Hepatic stellate cell (primary cell): Measurements from ENCODE around the gene TTI1.
A peak's percentile ranks its signal among the peaks of the same experiment; 100 is the strongest.

ENCODE experiments used
- DNase-seq: peaks from one replicate; pipeline ENCODE4 v3.0.0; 2011; ENCODE audit warnings: low spot score

TTI1 gene

DNA sequence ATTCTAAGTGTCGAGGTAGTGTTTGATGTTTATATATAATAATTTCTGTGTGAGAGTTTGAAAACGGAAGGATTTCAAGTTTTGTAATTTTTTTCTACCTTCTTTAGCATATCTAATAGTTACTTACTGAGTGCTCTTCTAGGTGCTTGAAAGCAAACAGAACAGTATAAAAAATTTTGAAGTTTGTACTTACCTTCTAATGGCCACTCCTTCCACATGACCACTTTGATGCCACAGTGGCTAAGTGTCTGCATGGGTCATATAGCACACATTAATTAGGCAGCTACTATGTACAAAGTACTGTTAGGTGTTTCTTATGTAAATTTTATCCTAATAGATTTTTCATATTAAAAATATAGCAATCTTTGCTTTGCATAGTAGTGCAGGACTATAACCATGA, 21.4 kb upstream of the TTI1 start:
- no peak for DNase-seq

GRCh38 chr20:38052870-38053269, 19.6 kb upstream of the TTI1 start:
- DNase-seq, result no peak

DNA sequence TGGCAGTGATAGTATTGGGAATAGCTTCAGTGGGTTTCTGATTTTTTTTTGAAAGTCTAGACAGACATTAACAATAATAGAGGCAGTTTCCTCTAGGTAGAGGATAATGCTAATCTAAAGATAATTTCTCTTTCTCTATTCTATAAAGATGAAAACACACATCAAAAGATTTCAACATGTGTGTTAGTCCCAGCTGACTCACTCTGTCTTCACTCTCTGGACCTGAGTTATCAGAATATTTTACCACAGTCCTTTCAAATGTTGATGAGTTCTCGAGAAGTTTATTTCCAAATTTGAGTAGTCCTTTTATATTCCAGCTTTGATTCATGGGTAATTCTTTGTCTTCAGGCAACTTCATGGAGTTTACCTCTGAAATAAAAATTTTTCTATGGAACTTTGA, 17.4 kb upstream of the TTI1 start:
- no peak for DNase-seq

DNA sequence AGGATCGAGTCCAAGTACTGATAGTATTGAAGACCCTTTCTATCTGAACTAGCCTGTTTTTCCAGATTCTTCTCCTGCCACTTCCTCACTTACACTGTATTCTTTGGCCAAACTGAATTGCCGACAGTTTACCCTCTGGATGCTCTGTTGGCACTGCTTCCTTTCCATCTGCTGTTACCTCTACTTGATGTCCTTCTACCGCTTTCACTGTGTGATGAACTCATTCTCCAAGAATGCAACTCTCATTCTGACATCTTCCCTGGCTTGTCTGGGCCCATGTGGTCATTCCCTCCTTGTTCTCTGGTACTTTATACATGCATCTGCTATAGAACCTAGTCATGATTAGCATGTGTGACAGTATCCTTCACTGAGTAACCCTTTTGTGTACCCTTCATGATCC, 16.5 kb upstream of the TTI1 start:
- DNase-seq, result peak; percentile 54

GRCh38 chr20:38046572-38046971, 13.3 kb upstream of the TTI1 start:
- DNase-seq, result no peak

- no peak for DNase-seq
Measured at GRCh38 chr20:38044685-38045084, 11.4 kb upstream of the TTI1 start.

- peak; percentile 53 for DNase-seq
Measured at GRCh38 chr20:38043512-38044300, 10.4 kb upstream of the TTI1 start.

DNA sequence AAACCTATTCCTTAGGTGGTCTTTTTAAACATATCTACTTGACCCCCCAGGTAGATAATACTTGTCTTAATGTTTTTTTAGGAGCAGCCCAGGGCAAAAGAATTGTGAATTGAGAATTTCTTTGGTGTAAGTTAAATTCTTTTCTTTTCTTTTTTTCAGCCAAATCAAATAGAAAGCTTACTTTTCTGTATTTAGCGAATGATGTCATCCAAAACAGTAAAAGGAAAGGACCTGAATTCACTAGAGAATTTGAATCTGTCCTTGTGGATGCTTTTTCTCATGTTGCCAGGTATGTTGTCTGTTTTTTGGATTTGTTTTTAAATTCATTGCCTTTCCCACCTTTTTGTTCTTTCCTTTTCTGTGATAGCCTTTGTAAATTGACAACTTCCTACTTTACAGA, 7.0 kb upstream of the TTI1 start:
- no peak for DNase-seq

GRCh38 chr20:38036366-38036765, 3.1 kb upstream of the TTI1 start:
- DNase-seq, result no peak

DNA sequence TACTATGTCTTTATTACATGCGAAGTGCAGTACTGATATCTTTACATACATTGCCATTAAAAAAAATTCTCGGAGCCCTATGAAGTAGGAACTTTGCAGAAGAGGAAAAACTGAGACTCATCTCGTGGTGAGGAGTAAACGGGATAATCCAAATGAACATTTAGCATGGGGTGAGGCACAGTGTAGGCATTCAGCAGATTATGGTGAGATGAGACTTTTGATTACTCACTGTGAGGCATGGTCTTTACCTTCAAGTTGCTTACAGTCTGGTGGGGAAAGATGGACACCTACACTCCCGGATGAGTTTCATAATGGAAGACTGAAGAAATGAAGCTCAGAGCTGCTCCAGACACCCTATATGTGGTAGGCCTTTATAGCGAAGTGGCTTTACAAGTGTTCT, 1.7 kb upstream of the TTI1 start:
- no peak for DNase-seq

- no peak for DNase-seq
Measured at GRCh38 chr20:38034108-38034649, 923 bp upstream of the TTI1 start.

GRCh38 chr20:38032585-38033329, 499 bp downstream of the TTI1 start:
- DNase-seq, result no peak

DNA sequence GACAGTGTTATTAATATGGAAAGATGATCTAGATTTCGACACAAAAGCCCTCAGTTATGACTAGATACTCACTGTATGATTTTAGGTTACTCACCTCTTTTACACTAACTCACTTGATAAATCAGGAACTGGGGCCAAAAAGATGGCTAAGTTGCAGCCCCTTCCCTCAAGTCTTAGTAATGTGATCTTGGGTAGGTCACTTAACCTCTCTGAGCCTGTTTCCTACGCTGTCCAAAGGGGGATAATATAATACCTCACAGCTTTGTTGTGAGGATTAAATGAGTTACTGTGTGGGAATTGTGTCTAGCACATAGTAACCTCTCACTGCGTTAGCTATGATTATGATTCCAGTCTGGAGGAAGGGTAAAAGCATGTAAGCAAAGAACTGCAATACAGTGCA, 1.3 kb downstream of the TTI1 start:
- no peak for DNase-seq

GRCh38 chr20:38029453-38029852, 3.8 kb downstream of the TTI1 start:
- DNase-seq, result no peak

DNA sequence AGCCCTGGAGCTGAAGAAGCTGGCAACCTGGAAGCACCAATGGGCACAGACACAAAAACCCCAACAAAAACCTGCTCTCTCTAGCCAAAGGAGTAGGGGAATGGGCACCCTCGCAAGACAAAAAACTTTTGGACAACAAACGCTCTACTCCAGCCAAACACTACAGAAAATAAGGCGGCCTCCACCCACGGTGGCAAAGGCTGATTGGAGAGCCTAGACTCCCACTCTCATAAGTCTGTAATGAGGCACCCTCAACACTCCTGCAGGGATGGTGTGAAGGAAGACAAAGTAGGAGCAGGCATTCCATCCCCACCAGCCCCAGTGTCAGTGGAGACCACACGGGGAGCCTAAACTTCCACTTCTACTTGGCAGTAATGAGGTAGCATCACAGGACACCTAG, 8.8 kb downstream of the TTI1 start:
- no peak for DNase-seq

DNA sequence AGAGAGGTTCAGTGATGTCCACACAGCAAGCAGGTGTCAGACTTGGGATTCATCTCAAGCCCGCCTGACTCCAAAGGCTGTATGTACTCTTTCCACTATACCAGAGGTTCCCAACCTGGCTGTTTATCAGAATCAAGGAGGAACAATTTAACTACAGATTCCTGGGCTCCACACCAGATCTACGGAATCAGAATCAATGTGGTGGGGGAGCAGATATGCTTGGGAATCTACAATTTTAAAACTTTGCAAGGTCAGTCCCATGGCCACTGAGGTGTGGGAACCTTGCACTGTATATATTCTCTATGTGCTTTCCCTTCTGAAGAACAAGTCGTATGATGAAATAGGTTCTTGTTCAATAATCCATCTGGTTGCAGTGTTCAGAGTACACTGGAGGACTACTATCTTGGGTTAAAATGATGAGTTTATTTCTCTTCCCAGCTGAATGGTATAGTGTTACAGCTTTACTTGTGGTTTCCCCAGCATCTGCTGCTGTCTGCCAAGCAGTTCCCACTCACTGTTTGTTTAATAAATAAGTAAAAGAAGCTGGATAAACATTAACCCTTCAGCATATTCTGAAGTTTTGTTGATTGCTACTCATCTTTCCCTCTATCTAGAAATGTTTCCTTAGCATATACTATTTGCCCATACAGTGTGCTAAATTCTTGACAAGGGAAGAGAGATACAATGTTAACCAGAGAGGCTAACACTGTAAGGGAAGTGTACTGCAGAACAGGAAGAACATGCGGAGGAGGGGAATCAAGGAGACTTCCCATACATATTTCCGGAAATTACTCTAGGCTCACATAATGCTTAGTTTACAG, 9.9 kb downstream of the TTI1 start:
- no peak for DNase-seq

- no peak for DNase-seq
Measured at GRCh38 chr20:38021087-38021772, 12.0 kb downstream of the TTI1 start.

GRCh38 chr20:38018385-38018784, 14.9 kb downstream of the TTI1 start:
- no peak for DNase-seq

- no peak for DNase-seq
Measured at GRCh38 chr20:38017959-38018358, 15.3 kb downstream of the TTI1 start.

- DNase-seq, result no peak
Measured at GRCh38 chr20:38013887-38014286, 19.4 kb downstream of the TTI1 start.

GRCh38 chr20:38012332-38012731, 20.9 kb downstream of the TTI1 start:
- DNase-seq, result no peak

GRCh38 chr20:38011696-38012095, 21.6 kb downstream of the TTI1 start:
- no peak for DNase-seq
